Skin epidermis (tissue), 12 donors: ENCODE measurements around the gene ATP5F1E.

Experiments used
- H3K27ac ChIP-seq, 21 experiments: fragments of 200-600 bp; sonication (generic) in 11 of 21; one replicate each; pipeline ENCODE4 v1.5.0; 2020; ENCODE audit warnings: mild to moderate bottlenecking in 3 of 21, inconsistent platforms in 2 of 21, moderate library complexity in 2 of 21
- H3K4me3 ChIP-seq, 7 experiments: fragments of 200-600 bp; sonication (generic) in 2 of 7; one replicate each; pipeline ENCODE4 v1.5.0; 2020; ENCODE audit warnings: inconsistent platforms in 2 of 7, mild to moderate bottlenecking in 2 of 7, moderate library complexity in 1 of 7

ATP5F1E gene

DNA sequence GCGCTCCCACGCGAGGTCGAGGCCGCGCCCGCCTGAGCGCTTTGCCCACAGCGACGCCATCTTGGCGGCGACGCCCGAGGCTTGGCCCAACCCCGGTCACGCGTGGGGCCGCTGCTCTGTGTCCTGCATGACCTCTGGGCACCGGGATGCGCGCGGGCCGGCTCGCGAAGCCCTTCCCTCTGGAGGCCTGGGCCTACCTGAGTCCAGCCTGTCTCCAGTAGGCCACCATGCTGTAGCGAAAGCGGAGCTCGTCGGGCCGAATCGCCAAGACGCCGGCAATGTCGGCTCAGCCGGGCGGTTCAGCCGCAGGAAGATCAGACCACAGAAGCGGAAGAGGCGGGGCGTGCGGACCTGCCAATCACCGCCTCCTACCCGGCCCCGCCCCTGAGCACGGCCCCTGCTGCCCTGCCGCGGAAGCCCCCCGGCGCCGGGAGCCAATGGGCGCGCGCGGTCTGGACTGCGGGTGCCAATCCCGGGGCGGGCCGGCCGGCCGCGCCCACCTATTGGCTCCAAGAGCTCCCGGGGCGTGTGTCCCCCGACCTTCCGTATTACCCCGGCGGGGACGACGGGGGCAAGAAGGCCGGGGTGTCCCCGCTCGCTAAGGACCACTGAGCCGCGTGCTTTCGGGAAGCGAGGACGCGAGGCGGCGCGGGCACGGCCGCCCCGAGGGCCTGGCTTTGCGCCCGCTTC lies at the start of gene ATP5F1E:
TSS of gene ATP5F1E (minus strand) at position 313 of the 690 bp plus-strand sequence. CDS start at position 229, 84 bp downstream.
- peak within 1 kb of the TSS; percentile 56 to 98 (median 91) for H3K27ac ChIP-seq
- peak within 1 kb of the TSS; percentile 72 to 92 (median 82) for H3K4me3 ChIP-seq

DNA sequence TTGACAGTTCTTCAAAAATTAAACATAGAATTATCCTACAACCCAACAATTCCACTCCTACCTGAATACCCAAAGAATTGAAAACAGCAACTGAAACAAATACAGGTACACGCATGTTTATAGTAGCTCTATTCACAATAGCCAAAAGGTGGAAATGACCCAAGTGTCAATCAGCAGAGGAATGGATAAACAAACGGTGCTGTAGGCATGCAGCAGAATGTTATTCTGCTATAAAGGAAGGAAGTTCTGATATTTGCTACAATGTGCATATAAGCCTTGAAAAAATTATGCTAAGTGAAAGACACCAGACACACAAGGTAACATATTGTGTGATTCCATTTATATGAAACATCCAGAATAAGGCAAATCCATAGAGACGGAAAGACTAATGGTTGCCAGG lies 48.9 kb upstream of the ATP5F1E start:
- Histone ChIP-seq H3K4me3 (no peak overlapping the region), H3K27ac (no peak overlapping the region)

DNA sequence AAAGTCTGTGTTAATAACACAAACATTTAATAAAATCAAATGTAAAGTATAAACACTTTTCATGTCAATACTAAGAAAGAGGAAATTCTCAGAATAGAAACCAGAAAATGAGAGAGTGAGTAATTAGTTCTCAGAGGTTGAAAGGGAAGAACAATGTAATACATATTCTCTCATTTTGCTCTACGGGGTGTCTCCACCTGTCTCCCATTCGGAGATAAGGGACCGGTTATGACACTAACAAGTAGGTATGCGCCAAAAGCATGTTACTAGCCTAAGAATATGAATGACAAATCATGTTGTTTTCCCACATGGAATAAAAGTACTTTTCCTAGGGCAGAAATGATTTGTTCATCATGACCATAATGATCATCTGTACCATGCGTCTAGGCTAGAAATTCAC lies 46.1 kb upstream of the ATP5F1E start:
- H3K4me3 ChIP-seq = no peak overlapping the region
- H3K27ac ChIP-seq = no peak overlapping the region

DNA sequence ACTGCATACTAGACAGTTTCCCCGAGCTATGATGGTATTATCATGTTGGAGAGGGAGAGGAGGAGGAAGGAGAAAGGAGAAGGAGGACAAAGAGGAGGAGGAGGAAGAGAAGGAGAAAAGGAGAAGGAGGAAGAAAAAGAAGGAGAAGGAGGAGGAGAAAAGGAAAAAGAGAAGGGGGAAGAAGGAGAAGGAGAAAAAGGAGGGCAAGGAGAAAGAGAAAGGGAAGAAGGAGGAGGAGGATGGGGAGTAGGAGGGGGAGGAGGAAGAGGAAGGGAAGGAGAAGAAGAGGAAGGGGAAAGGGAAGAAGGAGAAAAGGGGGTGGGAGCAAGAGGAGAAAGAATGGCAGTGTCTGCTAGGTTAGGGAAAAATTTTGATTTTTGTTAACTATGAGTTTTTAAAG lies 45.6 kb upstream of the ATP5F1E start:
- no peak overlapping the region for H3K27ac ChIP-seq
- no peak overlapping the region for H3K4me3 ChIP-seq

DNA sequence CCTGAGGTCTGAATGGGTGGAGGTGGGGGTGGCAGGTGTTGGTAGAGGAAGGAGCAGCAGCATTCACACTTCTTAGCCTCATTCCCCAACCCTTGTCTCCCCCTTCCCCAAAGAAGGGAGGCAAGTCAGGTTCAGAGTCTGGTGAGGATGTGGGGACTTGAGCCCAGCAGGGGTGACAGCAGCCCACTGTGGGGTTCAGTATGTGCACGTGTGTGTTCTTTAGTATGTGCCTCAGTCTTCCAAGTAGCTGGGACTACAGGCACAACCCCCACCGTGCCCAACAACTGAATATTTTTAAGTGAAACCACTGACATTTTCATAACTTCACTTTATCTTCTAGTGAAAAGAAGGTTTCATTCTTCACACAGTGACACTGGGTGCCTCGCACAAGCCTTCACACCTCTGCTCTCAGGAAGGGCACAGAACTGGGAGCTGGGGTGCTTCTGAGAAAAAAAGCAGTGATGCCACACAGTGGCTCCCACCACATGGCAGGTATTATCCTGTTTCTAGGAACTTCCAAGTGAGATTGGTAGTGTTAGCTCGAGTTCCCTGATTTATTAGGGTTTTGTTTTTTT lies 43.9 kb upstream of the ATP5F1E start:
- Histone ChIP-seq H3K27ac (no peak overlapping the region), H3K4me3 (no peak overlapping the region)

DNA sequence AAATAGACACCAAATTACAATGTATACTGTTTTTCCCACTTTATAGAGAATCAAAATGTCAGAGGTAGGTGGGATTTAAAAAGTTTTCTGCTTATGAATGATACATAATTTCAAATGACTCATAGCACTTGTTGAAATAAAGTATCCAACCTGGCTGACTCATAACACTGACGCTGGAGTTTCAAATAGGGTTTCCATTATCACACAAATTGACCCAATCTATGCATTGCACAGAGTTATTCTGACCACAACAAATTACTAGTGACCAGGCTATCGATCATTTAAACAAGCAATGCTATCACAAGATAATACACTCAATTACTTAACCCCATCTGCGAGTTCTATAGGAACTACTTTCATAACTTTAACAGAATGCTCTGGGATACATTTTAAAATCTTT lies 42.3 kb upstream of the ATP5F1E start:
- no peak overlapping the region for H3K27ac ChIP-seq
- no peak overlapping the region for H3K4me3 ChIP-seq

DNA sequence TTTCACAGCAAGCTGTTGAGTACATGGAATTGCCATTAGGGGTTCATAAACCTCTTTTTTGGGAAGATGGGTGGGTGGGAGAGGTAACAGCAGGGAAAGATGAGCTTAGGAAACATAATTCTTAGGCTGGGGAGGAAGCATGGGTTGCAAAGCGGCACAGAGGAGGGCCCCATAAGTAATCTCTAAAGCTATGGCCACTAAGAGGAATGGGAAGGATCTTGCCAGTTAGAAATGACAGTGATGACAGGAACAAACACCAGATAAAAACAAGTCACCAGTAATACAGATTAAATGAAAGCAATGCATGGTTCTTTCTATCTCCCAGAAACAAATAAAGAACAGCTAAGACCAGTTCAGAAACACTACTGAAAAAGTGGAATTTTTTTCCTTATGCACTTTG lies 41.4 kb upstream of the ATP5F1E start:
- Histone ChIP-seq H3K4me3 (no peak overlapping the region), H3K27ac (no peak overlapping the region)

DNA sequence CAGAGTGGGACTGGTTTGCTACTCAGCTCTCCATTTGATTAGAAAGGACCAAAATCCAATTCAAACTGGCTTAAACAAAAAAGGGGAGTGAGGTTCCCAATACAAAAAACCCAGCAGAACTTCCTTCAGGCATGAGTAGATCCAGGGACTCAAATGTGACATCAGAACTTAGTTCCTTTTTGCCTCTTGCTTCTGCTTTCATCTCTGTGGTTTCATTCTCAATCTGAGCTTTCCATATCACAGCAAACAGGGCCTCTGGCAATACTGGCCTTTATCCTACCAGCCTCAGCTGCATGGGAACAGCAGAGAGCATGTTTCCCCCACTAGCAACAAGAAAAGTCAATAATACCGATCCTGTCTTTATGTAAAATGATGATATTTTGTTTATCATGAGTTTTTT lies 39.1 kb upstream of the ATP5F1E start:
- H3K4me3 ChIP-seq = no peak overlapping the region

DNA sequence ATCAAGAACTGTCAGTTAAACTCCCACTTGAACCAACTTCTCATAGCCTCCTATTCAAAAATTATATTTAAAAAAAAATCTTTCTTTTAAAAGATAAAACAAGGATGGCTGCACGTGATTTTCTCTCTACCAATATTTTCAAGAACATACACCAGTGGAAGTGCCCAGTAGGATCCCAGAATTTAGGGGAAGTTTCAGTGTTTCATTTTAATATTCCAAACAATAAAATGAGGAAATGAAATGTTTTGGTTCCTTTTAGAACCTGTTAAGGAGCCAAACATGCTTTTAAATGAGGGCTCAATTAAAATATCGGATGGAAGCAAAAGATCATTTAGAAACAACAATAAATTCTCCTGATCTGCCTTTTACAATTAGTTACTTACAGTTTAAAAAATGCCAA lies 36.9 kb upstream of the ATP5F1E start:
- Histone ChIP-seq H3K27ac (no peak overlapping the region), H3K4me3 (no peak overlapping the region)

More for the DNA sequence above, 39.1 kb upstream of the ATP5F1E start:
- H3K27ac ChIP-seq = no peak overlapping the region

DNA sequence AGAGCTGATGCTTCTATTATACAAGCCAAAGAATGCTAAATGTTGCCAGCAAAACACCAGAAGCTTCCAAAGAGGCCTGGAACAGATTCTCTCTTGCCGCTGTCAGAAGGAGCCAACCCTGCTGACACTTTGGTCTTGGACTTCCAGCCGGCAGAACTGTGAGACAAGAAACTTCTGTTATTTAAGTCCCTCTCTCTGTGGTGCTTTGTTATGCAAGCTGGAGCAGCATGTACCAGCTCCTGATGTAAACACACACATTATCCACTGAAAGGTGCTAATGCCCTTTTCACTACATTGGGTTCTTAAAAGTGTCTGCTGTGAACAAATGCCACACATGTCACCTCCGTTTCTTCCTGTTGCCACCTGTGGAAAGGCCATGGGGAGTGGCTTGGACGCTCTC lies 36.4 kb upstream of the ATP5F1E start:
- peak overlapping the region in 1 of 21 experiments; percentile 1 for H3K27ac ChIP-seq
- no peak overlapping the region for H3K4me3 ChIP-seq

DNA sequence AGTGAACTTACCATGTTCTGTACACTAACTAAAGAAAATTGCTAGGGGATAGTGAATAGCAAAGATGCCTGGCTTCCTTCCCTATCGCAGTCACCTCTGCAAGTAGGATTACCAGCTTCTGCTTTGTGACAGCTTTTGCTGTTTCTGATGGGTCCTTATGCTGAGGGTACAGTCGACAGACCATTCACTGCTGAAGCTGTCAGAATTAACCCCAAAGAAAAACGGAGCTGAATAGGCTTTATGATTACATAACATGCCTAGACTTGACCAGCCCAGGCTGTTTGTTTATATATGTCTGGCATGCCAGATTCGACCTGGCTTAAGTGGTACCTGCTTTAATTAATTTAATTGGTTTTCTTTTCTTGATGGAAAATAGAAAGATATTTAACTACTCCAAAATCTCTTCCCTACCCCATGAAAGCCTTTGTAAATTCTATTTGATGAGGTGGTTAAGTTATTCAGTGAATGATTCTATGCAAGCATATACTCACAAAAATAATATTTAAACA lies 32.1 kb upstream of the ATP5F1E start:
- Histone ChIP-seq H3K27ac (no peak overlapping the region), H3K4me3 (no peak overlapping the region)

DNA sequence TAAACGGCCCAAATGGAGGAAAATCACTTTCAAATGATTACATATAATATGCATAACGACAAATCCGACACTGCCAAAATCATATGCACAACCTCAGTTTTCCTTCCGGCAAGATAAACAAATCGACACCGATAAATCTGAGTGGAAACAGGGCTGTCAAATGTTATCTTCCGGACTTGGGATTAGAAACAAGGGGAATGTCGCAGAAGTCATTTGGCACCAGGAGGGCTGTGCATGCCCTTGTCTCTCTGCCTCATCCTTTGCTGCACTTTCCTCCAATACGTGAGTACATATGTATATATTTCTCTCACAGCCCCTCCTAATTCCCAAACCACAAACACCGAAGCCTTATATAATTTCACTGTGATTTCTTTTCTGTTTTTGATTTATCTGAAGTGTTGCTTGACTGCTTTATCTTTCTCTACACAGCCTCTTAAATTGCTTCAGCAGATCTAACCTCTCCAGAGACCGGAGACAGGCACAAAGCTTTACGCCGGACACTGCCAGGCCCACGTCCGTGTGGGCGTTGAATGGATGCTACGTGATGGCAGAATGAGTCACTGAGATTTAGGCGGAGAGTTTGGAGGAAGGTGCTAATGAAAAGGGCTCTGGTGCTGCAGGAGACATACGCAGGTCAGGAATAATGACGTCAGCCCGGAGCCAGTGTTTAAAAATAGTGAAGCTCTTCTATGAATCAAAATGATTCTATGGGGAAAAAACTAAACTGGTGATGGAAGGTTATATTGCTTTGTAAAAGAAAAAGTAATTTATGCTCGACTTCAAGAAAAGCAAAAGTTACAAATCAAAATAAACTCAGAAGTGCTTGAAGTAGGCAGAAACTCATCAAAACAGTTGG lies 31.5 kb upstream of the ATP5F1E start:
- H3K27ac ChIP-seq = no peak overlapping the region
- no peak overlapping the region for H3K4me3 ChIP-seq

DNA sequence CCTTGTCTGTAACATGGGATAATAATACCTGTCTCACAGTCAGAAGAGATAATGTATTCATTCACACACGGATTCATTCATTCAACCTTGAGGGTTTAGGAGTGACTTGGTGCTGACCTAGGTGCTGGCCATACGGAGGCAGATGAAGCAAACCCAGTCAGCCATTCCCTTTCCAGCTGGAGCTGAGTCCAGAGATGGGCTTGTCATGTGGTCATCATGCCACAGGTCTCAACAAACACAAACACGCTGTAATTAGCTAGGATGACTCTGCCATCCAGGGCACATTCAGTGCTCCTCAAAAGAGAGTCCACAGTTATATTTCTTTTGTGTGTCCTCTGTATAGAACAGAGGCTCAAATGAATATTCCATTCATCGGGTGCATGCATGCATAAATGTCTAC lies 29.9 kb upstream of the ATP5F1E start:
- H3K4me3 ChIP-seq = no peak overlapping the region

DNA sequence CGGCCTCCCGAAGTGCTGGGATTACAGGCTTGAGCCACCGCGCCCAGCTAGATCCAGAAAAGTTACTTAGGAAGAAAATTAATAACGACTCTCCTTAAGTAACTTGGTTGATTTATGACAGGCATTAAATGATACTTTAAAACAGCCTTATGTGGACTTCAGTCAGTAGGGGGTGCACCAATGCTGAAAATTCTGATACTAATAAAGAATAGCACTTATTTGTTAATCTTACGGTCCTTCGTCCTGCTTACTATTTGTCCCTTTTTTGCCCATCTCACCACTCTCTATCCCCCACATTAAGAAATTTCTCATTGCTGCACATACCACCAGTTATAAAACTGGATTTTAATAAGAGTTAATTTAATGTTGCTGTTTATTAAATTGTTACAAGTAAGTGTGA lies 23.2 kb upstream of the ATP5F1E start:
- no peak overlapping the region for H3K4me3 ChIP-seq
- no peak overlapping the region for H3K27ac ChIP-seq

More for the DNA sequence above, 29.9 kb upstream of the ATP5F1E start:
- H3K27ac ChIP-seq = no peak overlapping the region

DNA sequence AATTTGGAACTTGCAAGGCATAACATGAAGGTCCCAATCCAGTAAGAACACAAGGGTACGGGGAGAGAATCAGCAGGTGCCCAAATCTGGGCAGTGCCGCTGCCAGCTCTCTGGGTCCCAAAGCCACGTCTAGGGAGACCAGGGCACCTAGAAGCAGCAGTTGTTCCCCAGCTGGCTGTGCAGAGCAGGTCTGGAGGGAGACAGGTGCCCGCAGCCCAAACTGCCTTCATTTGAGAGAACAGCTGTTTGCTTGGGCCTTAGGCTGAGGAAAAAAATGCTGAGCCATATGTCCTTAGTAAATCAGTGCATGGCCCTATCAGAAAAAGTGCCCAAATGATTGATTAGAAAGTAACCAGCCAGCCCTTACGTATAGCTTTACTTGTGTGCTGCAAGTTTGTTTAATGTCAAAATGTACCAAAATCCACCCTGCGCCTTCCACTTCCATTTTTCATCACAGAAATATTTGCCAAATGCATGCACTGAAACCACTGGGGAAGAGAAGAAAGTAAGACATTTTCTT lies 19.6 kb upstream of the ATP5F1E start:
- no peak overlapping the region for H3K4me3 ChIP-seq
- H3K27ac ChIP-seq = no peak overlapping the region

DNA sequence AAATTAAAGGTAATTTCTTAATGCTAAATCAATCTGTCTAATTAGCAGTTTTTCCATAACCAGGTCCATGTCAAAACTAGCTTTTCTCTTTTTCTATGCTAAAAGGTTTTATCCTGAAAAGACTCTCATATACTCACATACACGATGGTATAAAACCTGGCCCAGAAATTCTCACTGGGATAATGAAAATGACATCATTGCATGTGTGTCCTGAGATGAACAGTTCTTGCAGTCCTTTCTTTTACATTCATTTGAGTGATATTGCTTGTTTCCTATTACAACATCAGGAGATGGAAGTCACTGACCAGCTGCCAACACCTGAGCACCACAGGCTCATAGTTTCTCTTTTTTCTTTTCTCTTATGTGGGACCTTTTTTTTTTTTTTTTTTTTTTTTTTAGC lies 18.3 kb upstream of the ATP5F1E start:
- no peak overlapping the region for H3K27ac ChIP-seq

DNA sequence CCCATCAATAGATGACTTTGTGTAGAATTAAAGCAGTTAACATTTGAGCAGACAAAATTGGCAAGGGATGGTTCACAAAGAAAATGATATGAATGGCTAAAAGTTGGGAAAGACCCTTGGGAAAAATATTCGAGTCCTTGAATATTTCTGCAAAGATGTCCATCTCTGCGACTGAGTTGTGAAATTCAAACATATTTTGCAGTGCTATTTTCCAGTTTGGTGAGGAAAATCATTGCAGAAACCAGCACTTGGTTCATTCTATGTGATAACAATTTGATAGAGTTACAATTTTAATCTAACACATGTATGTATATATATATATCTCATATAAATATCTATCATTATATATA lies 16.5 kb upstream of the ATP5F1E start:
- no peak overlapping the region for H3K27ac ChIP-seq
- H3K4me3 ChIP-seq = no peak overlapping the region

More for the DNA sequence above, 18.3 kb upstream of the ATP5F1E start:
- no peak overlapping the region for H3K4me3 ChIP-seq

DNA sequence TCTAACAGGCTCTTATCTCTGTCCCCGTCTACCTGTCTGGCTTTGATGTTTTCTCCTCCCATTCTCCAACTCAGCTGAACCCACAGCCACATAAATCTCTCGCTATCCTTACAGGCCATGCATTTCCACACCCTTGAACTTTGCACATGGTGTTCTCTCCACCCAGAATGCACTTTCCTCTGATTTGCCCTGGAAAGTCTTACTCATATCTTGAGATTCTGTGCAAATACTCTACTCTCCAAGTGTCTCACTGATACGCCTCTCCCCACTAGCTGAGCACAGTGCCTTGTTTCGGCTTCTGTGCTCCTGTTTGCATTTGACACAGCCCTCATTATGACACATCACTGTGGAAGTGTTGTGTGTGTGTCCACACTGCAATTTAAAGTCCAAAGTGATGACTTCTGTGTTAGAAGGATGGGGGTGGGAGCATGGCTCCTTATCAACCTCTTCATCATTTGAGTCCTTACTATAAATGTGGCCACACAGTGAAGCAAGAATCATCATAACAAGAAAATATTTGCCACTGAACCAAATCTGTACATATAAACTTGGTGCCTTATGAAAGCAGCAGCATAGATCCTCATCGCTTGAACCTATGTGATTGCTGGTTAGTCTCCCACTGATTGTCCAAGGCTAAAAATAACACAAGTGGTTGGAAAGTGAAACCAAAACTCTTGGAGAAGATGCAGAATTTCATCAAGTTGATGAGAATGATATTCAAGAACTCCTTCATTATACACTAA lies 16.0 kb upstream of the ATP5F1E start:
- Histone ChIP-seq H3K27ac (no peak overlapping the region), H3K4me3 (no peak overlapping the region)

DNA sequence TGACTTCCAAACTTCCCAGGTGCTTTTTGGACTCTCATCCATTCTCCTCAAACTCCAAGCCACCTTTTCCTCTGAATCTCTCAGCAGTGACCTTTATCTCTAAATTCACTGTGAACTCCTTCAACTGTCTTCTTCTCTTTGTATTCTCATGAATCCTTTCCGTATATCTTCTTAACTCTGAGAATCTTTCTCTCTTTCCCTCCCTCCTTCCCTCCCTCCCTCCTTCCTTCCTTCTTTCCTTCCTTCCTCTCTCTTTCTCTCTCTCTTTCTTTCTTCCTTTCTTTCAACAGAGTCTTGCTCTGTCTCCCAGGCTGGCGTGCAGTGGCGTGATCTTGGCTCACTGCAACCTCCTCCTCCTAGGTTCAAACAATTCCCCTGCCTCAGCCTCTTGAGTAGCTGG lies 14.7 kb upstream of the ATP5F1E start:
- Histone ChIP-seq H3K27ac (no peak overlapping the region), H3K4me3 (no peak overlapping the region)

DNA sequence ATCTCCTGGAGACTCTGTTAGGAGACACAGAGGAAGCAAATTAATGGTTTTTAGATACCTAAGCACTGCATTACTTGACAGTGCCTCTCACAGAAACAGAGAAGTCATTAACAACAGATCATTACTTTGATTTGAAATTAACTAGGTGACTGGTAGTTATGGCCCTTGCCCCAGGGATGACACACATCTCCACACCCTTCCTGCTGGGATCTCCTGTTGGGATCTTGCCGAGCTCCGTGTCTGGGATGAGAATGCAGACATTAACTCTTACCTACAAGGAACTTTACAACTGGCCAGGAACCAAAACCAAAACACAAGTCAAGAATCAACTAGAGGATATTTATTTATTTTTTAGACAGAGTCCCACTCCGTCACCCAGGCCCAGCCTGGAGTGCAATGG lies 12.7 kb upstream of the ATP5F1E start:
- H3K4me3 ChIP-seq = no peak overlapping the region
- H3K27ac ChIP-seq = peak overlapping the region in 2 of 21 experiments; percentile 6 to 57
